ENCODE data around the gene PTPRA.

DNA sequence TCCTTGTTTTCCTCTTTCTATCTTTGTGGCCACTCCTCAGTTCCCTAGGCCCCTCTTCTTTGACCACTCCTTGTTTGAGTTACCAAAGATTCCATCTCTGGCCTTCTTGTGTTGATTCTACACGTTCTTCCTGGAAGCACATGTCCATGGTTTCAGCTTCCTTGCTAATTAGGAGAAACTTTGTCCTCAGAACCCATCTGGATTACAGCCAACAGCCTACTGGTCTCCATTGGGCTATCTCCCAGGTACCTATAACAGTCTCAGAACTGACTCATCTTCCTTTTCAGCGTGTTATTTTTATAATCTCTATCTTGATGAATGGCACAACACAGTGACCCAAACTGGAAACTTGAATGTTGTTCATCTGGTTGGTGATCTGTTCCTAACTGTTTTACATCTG, 17.5 kb downstream of the PTPRA start:
- TF ChIP-seq, protein P1, sequence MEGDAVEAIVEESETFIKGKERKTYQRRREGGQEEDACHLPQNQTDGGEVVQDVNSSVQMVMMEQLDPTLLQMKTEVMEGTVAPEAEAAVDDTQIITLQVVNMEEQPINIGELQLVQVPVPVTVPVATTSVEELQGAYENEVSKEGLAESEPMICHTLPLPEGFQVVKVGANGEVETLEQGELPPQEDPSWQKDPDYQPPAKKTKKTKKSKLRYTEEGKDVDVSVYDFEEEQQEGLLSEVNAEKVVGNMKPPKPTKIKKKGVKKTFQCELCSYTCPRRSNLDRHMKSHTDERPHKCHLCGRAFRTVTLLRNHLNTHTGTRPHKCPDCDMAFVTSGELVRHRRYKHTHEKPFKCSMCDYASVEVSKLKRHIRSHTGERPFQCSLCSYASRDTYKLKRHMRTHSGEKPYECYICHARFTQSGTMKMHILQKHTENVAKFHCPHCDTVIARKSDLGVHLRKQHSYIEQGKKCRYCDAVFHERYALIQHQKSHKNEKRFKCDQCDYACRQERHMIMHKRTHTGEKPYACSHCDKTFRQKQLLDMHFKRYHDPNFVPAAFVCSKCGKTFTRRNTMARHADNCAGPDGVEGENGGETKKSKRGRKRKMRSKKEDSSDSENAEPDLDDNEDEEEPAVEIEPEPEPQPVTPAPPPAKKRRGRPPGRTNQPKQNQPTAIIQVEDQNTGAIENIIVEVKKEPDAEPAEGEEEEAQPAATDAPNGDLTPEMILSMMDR (conservative IDR thresholded peaks at IDR 0.05; ENCODE audit: low read depth, low read length), result no peak
- no peak for TF ChIP-seq POLR2A (IDR thresholded peaks at IDR 0.05; ENCODE audit: low read depth, low read length)
- no peak for TF ChIP-seq CEBPB (IDR thresholded peaks at IDR 0.05; ENCODE audit: low read depth, low read length)
- no peak for TF ChIP-seq RCOR1 (IDR thresholded peaks at IDR 0.05; ENCODE audit: insufficient replicate concordance, low read length)
- no peak for TF ChIP-seq BHLHE40 (IDR thresholded peaks at IDR 0.05; ENCODE audit: low read depth, low read length)
- no peak for TF ChIP-seq MAFK (IDR thresholded peaks at IDR 0.05; ENCODE audit: low read depth, low read length)
- no peak for TF ChIP-seq CHD1 (IDR thresholded peaks at IDR 0.05; ENCODE audit: low read depth, low read length)

Measured in IMR-90 (cell line).